PFSK-1 (cell line): ENCODE data around the gene LELP1.

Experiments used
- POLR2AphosphoS5 ChIP-seq: IDR thresholded peaks from 2 replicates; pipeline ENCODE4 v1.6.1; 2012; ENCODE audit warnings: low read depth, mild to moderate bottlenecking, control low read depth, low read length, moderate library complexity
- SIN3A ChIP-seq: IDR thresholded peaks from 2 replicates; pipeline ENCODE4 v1.6.1; 2012; ENCODE audit warnings: mild to moderate bottlenecking, low read length, moderate library complexity, borderline replicate concordance; ENCODE audit not compliant: insufficient read depth
- TF ChIP-seq, protein P1 (sequence below), 2 experiments: IDR thresholded peaks; 2 replicates each; pipeline versions ENCODE4 v1.6.1 to v1.8.0; 2011 to 2012; ENCODE audit warnings: low read depth in 2 of 2, low read length in 2 of 2, control low read depth in 1 of 2, inconsistent platforms in 1 of 2, mild to moderate bottlenecking in 1 of 2, moderate library complexity in 1 of 2; ENCODE audit not compliant: insufficient read depth in 1 of 2

DNA sequence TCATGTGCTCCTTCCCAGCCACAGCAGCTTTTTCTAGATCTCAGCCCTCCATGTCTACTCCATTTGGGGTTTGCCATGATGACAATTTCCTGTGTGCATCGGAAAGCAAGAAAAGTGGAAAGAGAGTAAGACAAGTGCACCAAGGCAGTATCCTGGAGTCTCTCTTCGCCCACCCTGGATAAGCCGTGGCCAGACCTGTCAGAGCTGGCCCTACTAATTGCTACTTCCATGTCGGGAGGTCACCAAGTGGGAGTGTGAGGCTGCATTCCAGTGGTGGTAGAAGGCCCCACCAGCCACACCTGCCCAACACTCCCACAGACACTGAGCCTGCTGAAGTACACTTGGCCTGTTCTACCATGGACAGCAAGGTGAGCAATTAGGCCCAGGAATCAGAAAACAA lies 42.2 kb downstream of the LELP1 start:
- TF ChIP-seq, protein P1, sequence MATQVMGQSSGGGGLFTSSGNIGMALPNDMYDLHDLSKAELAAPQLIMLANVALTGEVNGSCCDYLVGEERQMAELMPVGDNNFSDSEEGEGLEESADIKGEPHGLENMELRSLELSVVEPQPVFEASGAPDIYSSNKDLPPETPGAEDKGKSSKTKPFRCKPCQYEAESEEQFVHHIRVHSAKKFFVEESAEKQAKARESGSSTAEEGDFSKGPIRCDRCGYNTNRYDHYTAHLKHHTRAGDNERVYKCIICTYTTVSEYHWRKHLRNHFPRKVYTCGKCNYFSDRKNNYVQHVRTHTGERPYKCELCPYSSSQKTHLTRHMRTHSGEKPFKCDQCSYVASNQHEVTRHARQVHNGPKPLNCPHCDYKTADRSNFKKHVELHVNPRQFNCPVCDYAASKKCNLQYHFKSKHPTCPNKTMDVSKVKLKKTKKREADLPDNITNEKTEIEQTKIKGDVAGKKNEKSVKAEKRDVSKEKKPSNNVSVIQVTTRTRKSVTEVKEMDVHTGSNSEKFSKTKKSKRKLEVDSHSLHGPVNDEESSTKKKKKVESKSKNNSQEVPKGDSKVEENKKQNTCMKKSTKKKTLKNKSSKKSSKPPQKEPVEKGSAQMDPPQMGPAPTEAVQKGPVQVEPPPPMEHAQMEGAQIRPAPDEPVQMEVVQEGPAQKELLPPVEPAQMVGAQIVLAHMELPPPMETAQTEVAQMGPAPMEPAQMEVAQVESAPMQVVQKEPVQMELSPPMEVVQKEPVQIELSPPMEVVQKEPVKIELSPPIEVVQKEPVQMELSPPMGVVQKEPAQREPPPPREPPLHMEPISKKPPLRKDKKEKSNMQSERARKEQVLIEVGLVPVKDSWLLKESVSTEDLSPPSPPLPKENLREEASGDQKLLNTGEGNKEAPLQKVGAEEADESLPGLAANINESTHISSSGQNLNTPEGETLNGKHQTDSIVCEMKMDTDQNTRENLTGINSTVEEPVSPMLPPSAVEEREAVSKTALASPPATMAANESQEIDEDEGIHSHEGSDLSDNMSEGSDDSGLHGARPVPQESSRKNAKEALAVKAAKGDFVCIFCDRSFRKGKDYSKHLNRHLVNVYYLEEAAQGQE (IDR thresholded peaks at IDR 0.05; ENCODE audit: insufficient read depth in 1 of 2, low read depth in 2 of 2, low read length in 2 of 2): no peak
- no peak for TF ChIP-seq SIN3A
- TF ChIP-seq POLR2AphosphoS5: no peak
